GM21576 (cell line): ENCODE results near the gene PHEX.

Experiments
- ATAC-seq: cut with Tn5 transposase; IDR thresholded peaks from one replicate; pipeline ENCODE4 v1.9.1; 2021; ENCODE audit warnings: mild to moderate bottlenecking, moderate library complexity; ENCODE audit not compliant: unreplicated experiment

PHEX gene

GRCh38 chrX:22039541-22039940, 7.4 kb downstream of the PHEX start:
- no peak for ATAC-seq

GRCh38 chrX:22040184-22040583, 8.1 kb downstream of the PHEX start:
- no peak for ATAC-seq

- no peak for ATAC-seq
Measured at GRCh38 chrX:22041907-22042530, 9.9 kb downstream of the PHEX start.

DNA sequence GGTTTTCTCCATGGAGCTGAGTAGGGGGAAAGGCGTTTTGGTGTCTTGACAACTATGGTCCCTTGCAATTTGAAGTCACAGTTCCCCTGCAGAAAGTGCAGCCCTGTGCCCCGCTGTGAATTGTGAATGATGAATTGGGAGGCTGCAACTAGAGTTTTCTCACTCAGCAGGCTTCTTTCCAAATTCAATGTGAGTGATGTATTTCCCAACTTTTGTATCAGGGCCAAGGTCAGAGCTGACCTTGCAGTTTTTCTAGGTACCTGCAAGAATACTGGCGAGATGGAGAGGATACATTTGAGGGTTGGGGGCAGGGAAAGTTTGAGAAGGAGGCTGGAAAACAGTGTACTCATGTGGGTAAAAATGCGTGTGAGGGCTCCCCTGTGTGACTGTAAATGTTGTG, 11.7 kb downstream of the PHEX start:
- no peak for ATAC-seq

DNA sequence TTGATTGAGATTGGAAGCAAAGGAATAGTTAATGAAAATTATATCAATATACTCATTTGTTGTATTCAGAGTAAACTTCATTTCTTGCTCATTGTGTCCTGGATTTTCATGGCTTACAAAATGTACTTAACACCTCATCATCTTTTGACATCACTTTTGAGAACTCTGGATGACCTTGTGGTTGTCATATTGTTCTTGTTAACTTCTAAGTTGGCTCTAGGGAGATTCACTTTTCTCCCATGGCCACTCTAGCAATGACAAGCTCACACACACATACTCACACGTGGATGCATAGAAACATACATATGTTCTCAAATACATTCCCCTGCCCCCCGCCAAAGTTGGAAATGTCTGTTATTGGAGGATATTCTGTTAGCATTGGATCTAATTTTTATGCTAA, 15.3 kb downstream of the PHEX start:
- ATAC-seq, result no peak

GRCh38 chrX:22053481-22053880, 21.4 kb downstream of the PHEX start:
- ATAC-seq, result no peak

DNA sequence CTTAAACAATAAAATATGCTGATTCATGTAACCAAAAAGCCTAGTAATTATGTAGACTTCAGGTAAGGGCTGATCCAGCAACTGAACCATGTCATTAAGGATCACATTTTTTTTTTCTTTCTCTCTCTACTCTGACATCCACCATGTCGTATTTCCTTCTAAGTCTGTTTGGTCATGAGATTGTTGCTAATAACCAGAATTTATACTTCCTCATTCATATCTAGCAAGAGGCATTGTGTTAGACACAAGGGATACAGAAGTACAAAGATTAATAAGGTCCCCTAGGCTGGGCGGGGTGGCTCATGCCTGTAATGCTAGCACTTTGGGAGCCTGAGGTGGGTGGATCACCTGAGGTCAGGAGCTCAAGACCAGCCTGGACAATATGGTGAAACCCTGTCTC, 24.1 kb downstream of the PHEX start:
- no peak for ATAC-seq

- no peak for ATAC-seq
Measured at GRCh38 chrX:22057667-22058066, 25.5 kb downstream of the PHEX start.

DNA sequence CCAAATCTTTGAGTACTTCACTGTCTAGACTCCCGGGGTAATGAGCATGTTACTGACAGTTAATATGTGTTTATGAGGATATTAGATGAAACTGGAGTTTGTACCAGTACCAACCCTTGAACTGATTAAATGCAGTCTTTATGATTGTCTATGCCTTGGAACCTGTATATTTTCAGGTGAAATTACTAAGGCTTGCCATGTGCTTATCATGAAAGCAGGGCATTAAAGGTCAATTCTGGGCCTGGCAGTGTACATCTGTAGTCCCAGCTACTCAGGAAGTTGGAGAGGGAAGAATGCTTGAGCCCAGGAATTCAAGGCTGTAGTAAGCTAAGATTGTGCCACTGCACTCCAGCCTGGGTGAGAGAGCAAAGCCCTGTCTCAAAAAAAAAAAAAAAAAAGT, 27.6 kb downstream of the PHEX start:
- ATAC-seq, result no peak

DNA sequence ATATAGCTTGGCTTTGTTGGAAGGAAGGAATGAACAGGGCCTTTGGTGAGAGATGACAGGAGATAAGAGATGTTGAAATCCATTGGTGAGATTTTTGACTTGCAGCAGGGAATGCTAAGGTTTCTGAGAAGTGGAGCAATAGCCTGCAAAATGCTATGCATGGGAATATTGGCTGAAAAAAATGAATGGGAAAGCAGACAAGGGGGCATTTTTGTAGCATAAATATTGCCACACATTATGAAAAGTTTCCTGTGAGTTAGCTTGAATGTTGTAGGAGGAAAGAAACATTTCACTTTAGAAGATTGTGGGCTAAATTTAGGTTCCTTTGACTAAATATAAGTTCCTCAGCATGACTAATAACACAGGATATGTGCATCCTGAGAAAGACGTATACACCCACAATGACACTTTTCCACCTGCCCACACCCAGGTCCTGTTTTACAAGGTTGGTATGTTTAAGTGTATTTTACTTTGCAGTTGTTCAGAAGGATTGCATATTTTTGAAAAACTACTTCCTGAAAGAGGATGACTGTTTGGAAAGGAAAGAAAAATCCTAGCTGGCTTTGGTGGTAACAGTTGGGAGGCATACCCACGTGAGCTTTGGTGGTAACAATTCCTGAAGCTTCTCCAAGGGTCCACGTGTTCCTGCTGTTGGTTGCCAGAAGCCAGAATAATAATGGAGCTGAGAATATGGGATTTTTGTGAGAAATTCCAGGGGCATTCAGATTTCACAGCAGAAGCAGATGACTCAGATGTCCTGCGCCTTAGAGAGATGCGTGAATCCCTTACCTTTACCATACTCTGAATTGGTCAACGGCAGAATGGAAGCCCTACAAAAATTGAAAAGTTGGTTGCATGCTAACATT, 28.5 kb downstream of the PHEX start:
- peak; percentile 59 for ATAC-seq

DNA sequence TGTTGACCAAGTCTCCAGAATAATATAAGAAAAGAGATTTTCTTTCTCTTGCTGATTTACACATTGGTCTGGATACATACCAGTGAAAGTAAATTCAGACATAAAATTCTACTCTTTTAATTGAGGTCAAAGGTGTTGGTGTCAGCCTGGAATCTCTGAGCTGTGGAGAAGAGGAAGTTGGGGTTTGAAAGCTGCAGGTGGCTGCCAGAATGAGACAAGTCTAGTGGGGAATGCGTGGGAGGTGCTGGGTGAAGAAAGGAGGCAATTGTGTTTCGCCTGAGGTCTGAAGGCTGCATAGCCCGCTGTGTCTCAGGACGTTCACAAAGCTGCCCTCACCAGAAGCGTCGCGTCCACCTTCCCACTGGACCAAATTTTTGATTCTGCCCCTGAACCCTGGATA, 31.2 kb downstream of the PHEX start:
- peak; percentile 89 for ATAC-seq

DNA sequence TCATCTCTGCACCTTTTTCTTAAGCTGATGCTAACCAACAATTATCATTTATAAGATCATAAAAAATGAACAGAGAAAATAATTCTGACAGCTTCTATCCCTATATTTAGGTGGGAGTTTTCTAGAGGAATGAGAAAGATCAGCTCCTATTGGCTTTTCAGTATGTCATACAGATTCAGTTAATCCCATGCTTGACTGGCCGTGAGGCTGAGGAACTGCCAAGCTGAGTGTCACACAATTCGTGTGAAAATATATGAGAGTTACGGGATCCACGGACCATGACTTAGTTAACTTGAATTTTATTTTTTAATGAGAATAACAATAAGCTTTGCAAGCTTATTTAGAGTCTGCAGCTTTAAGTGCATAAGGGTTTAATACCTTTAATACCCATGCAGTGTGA, 37.5 kb downstream of the PHEX start:
- ATAC-seq, result no peak

DNA sequence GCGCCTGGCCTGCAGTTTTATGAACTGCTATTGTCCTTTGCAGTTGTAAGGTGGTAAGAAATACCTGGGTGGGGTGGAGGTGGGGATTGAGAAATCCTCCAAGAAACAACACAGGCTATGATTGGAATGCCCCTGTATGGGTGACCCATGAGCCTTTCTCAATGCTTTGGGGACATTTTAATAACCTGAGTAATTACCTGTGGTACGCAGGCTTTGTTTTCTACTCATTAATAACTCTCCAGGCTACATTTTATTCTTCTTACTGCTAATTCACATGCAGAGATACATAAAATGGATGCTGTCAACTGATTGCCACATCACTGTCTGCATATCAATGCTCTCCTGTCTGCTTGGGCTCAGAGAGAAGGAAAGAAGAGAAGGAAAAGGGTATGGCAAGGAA, 41.8 kb downstream of the PHEX start:
- ATAC-seq, result no peak

DNA sequence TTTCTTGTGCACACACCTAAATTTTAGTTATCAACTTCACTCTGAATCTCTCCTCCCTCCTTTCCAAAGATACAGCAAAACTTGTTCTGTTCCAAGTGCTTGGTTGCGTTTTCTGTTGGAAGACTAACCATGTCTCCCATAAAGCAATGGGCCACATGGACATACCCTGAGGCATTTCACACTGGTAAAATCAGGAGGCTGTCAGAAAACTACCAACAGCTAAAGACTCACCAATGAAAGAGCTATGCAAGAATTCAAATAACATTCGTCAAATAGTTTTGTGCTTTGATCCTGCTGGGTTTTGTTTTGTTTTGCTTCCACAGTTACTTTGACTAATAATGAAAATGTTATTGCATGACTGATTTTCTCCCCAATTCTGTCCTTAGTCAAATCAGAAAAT, 46.0 kb downstream of the PHEX start:
- no peak for ATAC-seq

GRCh38 chrX:22081475-22082092, 49.5 kb downstream of the PHEX start:
- peak; percentile 62 for ATAC-seq

- no peak for ATAC-seq
Measured at GRCh38 chrX:22086003-22086402, 53.9 kb downstream of the PHEX start.

DNA sequence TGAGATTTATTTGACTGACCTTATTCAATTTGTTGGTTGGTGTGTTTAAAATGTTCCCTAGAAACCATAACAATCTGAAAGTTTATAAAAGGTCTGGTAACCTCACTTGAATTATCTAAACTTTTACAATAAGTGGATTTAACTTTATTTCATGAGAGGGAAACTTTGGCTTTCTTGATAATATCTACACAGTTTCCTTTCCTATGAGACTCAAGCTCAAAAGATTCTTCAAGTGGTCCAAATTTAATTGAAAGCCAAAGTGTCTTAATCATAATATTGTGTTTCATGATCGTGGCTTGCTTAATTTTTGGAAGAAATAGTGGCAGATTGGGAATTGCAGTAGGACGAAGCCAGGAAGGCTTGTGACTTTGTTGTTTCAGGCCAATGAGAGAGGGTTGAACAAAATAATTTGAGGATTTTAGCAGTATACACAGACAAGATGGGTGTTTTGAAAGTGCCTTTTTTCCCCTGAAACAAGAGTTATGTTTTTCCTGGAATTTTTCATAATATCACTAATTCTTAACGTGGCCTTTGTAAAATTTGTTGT, 55.0 kb downstream of the PHEX start:
- ATAC-seq, result no peak

DNA sequence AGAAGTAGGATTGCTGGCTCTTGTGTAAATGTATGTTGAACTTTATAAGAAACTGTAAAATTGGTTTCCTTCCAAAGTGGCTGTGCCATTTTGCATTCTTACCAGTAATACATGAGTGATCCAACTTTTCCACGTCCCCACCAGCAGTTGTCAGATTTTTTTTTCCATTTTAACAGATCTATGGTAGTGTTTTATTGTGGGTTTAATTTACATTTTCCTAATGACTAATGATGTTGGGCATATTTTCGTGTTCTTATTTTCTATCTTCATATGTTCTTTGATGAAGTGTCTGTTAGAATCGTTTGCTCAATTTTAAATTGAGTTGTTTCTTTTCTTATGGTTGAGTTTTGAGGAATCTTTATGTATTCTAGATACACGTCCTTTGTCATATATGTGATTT, 56.2 kb downstream of the PHEX start:
- ATAC-seq, result no peak

DNA sequence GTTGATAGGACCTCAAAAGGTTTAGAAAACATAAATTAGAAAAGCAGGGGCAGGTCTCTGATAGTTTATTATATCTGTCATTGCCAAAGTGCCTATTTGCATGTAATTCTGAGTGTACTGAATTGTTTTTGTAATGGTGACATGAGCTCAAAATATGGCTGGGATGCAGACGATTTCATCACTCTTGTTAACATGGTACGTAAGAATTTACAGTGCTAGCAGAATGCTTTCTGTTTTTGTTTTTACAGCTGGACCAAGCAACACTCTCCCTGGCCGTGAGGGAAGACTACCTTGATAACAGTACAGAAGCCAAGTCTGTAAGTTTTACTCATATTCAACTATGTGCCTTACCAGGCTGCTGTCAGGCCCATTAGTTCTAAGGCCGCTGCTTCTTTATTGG, 58.1 kb downstream of the PHEX start:
- no peak for ATAC-seq

DNA sequence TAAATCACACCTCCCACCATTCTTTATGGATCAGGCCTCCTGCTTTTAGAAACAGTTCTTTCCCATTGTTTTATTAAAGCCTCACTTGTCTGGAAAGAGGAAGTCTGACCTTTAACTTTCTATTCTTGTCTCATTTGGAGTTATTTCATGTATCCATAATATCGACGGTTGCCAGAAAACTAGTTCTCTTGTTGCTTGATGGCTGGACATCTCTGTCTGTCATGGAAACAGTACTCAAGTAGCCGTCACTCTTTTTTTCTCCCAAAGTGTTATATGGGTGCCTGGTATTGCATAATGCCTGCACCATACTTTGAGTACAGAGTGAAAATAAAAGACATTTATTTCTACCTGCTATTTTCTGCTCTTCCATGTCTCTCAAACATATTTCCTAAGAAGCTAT, 61.4 kb downstream of the PHEX start:
- ATAC-seq, result no peak

DNA sequence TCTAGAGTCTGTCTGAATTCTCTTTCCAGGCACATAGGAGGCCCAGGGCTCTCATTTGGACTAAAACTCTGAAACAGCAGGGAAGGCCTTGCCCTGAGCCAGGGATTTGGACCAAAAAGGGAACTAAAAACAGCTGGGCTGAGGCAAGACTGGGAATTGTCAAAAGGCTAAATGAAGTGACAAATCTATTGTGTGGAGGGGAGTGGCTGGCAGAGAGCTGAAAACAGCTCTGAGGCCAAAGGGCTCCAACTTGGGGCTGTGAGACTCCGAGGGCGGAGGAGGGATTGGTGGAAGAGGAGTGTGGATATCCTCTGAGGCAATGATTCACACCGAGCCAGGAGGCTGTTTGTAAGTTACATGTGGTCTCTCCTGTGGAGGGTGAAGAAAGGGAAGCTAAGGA, 63.2 kb downstream of the PHEX start:
- ATAC-seq, result no peak

GRCh38 chrX:22095856-22096255, 63.7 kb downstream of the PHEX start:
- ATAC-seq, result no peak
